GM10266 (cell line): ENCODE data around the gene WARS2.

Experiments
- DNase-seq: peaks from one replicate; pipeline ENCODE4 v3.0.0; 2012; ENCODE audit errors: extremely low spot score
- CTCF ChIP-seq: IDR thresholded peaks from 2 replicates; pipeline ENCODE4 v1.5.1; 2012; ENCODE audit warnings: mild to moderate bottlenecking, low read depth; ENCODE audit not compliant: control insufficient read depth, insufficient read depth; ENCODE audit errors: missing control alignments

The WARS2 gene

GRCh38 chr1:119052267-119052666, 88.2 kb downstream of the WARS2 start:
- no peak for TF ChIP-seq CTCF
- DNase-seq, result no peak

- DNase-seq, result no peak
- TF ChIP-seq CTCF, result no peak
Measured at GRCh38 chr1:119048624-119049404, 91.6 kb downstream of the WARS2 start.

GRCh38 chr1:119046785-119047438, 93.5 kb downstream of the WARS2 start:
- DNase-seq, result no peak
- no peak for TF ChIP-seq CTCF

GRCh38 chr1:119046429-119046784, 94.0 kb downstream of the WARS2 start:
- TF ChIP-seq CTCF, result no peak
- no peak for DNase-seq

GRCh38 chr1:119045096-119045746, 95.2 kb downstream of the WARS2 start:
- no peak for TF ChIP-seq CTCF
- no peak for DNase-seq

- DNase-seq, result no peak
- TF ChIP-seq CTCF, result no peak
Measured at GRCh38 chr1:119040906-119041305, 99.5 kb downstream of the WARS2 start.

GRCh38 chr1:119040489-119040888, 100.0 kb downstream of the WARS2 start:
- no peak for TF ChIP-seq CTCF
- no peak for DNase-seq
